Smooth muscle cell (in vitro differentiated cells): Measurements from ENCODE around the gene SPAG16. TPM values are rescaled to one million over a fixed set of nuclear protein-coding genes. Genes with fewer than 3 reads are reported as not detected.
"Not testable (repeated sequence)": the region's sequence is repeated elsewhere in the genome, so short reads cannot be mapped to it uniquely, and the experiment has no call there.

Source experiments
- DNase-seq: peaks from one replicate; lab custom pipeline; 2025; ENCODE audit not compliant: unreplicated experiment; lab: John Stamatoyannopoulos, UW
- H2AFZ ChIP-seq: fragments of 200-600 bp; sonication (generic); 2 replicates; pipeline ENCODE4 v1.6.0; 2016; ENCODE audit warnings: antibody characterized with exemption, low read depth, mild to moderate bottlenecking
- H3F3A ChIP-seq: fragments of 200-600 bp; sonication (generic); 2 replicates; pipeline ENCODE4 v1.6.0; 2017; ENCODE audit warnings: antibody characterized with exemption, low read depth
- H3K27ac ChIP-seq: fragments of 200-600 bp; sonication (generic); 2 replicates; pipeline ENCODE4 v1.5.1; 2016; ENCODE audit warnings: low read depth, mild to moderate bottlenecking
- H3K27me3 ChIP-seq: fragments of 200-600 bp; sonication (generic); 2 replicates; pipeline ENCODE4 v1.6.1; 2016; ENCODE audit warnings: low read depth, mild to moderate bottlenecking
- H3K36me3 ChIP-seq: fragments of 200-600 bp; sonication (generic); 2 replicates; pipeline ENCODE4 v1.5.1; 2016; ENCODE audit warnings: low read depth
- H3K4me1 ChIP-seq: fragments of 200-600 bp; sonication (generic); 2 replicates; pipeline ENCODE4 v1.5.1; 2016; ENCODE audit warnings: low read depth
- H3K4me2 ChIP-seq: fragments of 200-600 bp; sonication (generic); 2 replicates; pipeline ENCODE4 v1.6.0; 2016; ENCODE audit warnings: mild to moderate bottlenecking
- H3K4me3 ChIP-seq: fragments of 200-600 bp; sonication (generic); 2 replicates; pipeline ENCODE4 v1.5.1; 2016; ENCODE audit warnings: mild to moderate bottlenecking
- H3K79me2 ChIP-seq: fragments of 200-600 bp; sonication (generic); 2 replicates; pipeline ENCODE4 v1.6.0; 2016; ENCODE audit warnings: low read depth, mild to moderate bottlenecking
- H3K9ac ChIP-seq: fragments of 200-600 bp; sonication (generic); 2 replicates; pipeline ENCODE4 v1.6.0; 2016; ENCODE audit warnings: low read depth
- H3K9me3 ChIP-seq: fragments of 200-600 bp; sonication (generic); replicated peaks from 2 replicates; pipeline ENCODE4 v1.5.1; 2016; ENCODE audit warnings: low read depth
- H4K20me1 ChIP-seq: fragments of 200-600 bp; sonication (generic); 2 replicates; pipeline ENCODE4 v1.6.0; 2016; ENCODE audit warnings: low read depth
- CTCF ChIP-seq: fragments of 200-600 bp; sonication (generic); IDR thresholded peaks from 2 replicates; pipeline ENCODE4 v1.5.1; 2017; ENCODE audit warnings: borderline replicate concordance, mild to moderate bottlenecking, antibody characterized with exemption; ENCODE audit not compliant: insufficient read depth, poor library complexity, severe bottlenecking
- WGBS: methylation state at CpG from one replicate; pipeline ENCODE4 v1.1.7; 2016; ENCODE audit warnings: low lambda C conversion rate; 5-methylcytosine and 5-hydroxymethylcytosine counted together
- polyA plus RNA-seq: library from polyadenylated mRNA; unstranded; fragments of >200 nt; fragmentation: Nextera tagmentation; extraction: Ambion mirVana; gene quantifications from 2 replicates; pipeline ENCODE4 v1.2.1, GENCODE V29; 2016
- total RNA-seq: library from RNA; depleted of rRNA; stranded (reverse); fragments of >200 nt; gene quantifications from 2 replicates; pipeline ENCODE4 v1.2.3, GENCODE V29; 2014

SPAG16 gene
- total and polyA plus RNA-seq, 2 experiments from 2014 or later, result 32.1 to 40.6 TPM

DNA sequence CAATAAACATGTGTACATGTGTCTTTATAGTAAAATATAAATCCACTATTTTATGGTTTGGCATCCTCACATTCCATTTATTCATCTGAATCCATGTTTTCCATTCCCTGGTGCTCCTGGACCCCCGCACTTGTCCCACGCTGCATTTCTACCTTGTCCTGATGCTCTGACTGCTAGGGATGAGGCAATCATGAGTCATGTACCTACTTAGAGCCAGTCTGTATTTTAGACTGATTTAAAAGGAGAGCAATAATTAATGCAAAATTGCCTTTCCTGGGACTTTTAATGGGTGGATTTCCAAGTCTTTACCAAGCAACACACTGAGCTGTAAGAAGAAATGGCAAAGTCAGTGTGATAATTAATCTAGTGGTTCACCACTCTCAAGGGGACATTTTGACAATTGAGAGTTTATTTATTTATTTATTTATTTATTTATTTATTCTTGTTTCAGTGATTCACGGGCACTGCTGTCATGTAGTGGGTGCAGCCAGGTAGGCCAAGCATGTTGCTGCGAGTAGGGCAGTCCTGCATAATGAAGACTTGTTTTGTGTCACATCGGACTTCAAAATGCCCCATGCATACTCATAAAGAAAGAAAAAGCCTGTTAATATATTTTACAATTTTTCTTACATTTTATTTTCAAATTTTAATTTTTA is 707.3 kb downstream of the SPAG16 start:
- H3F3A ChIP-seq, result no peaks in the 10 kb centered on the region
- DNase-seq, result no peak
- H4K20me1 ChIP-seq, result no peaks in the 10 kb centered on the region

GRCh38 chr2:213995400-213996105 is 711.3 kb downstream of the SPAG16 start:
- Histone ChIP-seq H3F3A (no peaks in the 10 kb centered on the region), H3K79me2 (no peaks in the 10 kb centered on the region), H3K4me3 (no peak overlapping the region), H3K36me3 (no peaks in the 10 kb centered on the region), H2AFZ (no peak overlapping the region), H3K4me1 (no peaks in the 10 kb centered on the region), H3K27me3 (no peaks in the 10 kb centered on the region), H3K27ac (no peak overlapping the region), H3K4me2 (no peak overlapping the region), H3K9ac (no peak overlapping the region), H3K9me3 (no peaks in the 10 kb centered on the region), H4K20me1 (no peaks in the 10 kb centered on the region)
- TF ChIP-seq CTCF, result no peak
- DNase-seq, result no peak
- WGBS, result 81% methylated on average over 1 of the region's 1 CpG

More for the DNA sequence above, 707.3 kb downstream of the SPAG16 start:
- 89% methylated on average over 5 of the region's 5 CpGs for WGBS
- Histone ChIP-seq H3K9me3 (no peaks in the 10 kb centered on the region), H3K9ac (no peak overlapping the region), H2AFZ (no peak overlapping the region), H3K27me3 (no peaks in the 10 kb centered on the region), H3K4me2 (no peak overlapping the region), H3K4me3 (no peak overlapping the region), H3K36me3 (no peaks in the 10 kb centered on the region), H3K79me2 (no peaks in the 10 kb centered on the region), H3K27ac (no peak overlapping the region), H3K4me1 (no peaks in the 10 kb centered on the region)
- no peak for TF ChIP-seq CTCF

GRCh38 chr2:213998976-213999375 is 714.7 kb downstream of the SPAG16 start:
- not testable (repeated sequence) for H3K9me3 ChIP-seq, H3F3A ChIP-seq, H3K36me3 ChIP-seq, H3K79me2 ChIP-seq, H2AFZ ChIP-seq, H3K4me3 ChIP-seq, H3K9ac ChIP-seq, H4K20me1 ChIP-seq, H3K4me2 ChIP-seq, H3K27me3 ChIP-seq, H3K27ac ChIP-seq, DNase-seq, H3K4me1 ChIP-seq
- 78% methylated on average over 3 of the region's 3 CpGs for WGBS

- 90% methylated on average over 6 of the region's 6 CpGs for whole genome bisulfite sequencing
- no peaks in the 10 kb centered on the region for H3K4me1 ChIP-seq
- H2AFZ ChIP-seq, result no peak overlapping the region
Measured at GRCh38 chr2:214004463-214004862, 720.2 kb downstream of the SPAG16 start.

More at GRCh38 chr2:214004463-214004862, 720.2 kb downstream of the SPAG16 start:
- DNase-seq, result no peak
- no peaks in the 10 kb centered on the region for H3K27me3 ChIP-seq
- H3K9ac ChIP-seq, result no peak overlapping the region
- H3K9me3 ChIP-seq, result peaks cover 5% of the 10 kb centered on the region
- no peaks in the 10 kb centered on the region for H3K36me3 ChIP-seq
- no peak for TF ChIP-seq CTCF
- no peaks in the 10 kb centered on the region for H3K79me2 ChIP-seq
- H3F3A ChIP-seq, result no peaks in the 10 kb centered on the region
- H4K20me1 ChIP-seq, result no peaks in the 10 kb centered on the region
- no peak overlapping the region for H3K4me3 ChIP-seq
- H3K4me2 ChIP-seq, result no peak overlapping the region
- no peak overlapping the region for H3K27ac ChIP-seq
